ENCODE measurements around the gene SLC49A3.
"Not testable (repeated sequence)": the region's sequence is repeated elsewhere in the genome, so short reads cannot be mapped to it uniquely, and the experiment has no call there.

DNA sequence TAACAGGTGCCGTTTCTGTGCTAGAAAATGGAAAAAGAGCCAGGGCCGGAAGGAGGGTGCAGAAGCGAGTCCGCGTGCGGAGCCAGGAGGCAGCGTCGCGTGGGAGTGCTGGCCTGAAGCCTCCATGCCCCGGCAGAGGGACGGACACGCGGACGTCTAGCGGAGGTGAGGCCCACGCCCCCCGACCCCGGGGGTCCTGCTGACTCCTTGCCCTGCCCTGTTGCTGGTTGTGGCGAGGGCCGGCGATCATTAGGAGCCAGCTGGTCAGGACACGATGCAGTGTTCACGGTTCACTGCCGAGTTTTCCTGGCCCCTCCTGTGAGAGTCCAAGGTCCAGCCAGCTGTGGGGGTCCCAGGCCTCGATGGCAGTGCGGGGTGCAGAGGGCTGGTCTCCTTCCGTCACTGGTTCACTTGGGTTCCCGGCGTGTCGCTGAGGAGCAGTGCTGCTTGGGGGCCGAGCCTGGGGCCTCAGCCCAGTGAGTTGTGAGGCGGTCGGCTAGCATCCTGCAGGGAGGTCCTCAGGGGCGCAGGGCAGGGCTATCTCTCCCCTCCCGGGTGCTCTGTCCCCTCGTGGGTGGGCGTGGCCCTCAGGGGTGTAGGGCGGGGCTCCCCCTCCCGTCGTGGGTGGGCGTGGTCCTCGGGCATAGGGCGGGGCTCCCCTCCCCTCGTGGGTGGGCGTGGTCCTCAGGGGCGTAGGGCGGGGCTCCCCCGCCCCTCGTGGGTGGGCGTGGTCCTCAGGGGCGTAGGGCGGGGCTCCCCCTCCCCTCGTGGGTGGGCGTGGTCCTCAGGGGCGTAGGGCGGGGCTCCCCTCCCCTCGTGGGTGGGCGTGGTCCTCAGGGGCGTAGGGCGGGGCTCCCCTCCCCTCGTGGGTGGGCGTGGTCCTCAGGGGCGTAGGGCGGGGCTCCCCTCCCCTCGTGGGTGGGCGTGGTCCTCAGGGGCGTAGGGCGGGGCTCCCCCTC, 42.3 kb upstream of the SLC49A3 start:
- TF ChIP-seq POLR2AphosphoS5 (IDR thresholded peaks at IDR 0.05; ENCODE audit: low read depth, low read length); TAF1 (IDR thresholded peaks at IDR 0.05; ENCODE audit: borderline replicate concordance, low read depth, low read length): not testable (repeated sequence)
